ENCODE measurements around the gene TBX10. TPM values are rescaled to one million over a fixed set of nuclear protein-coding genes. Genes with fewer than 3 reads are reported as not detected.
"Not testable (repeated sequence)": the region's sequence is repeated elsewhere in the genome, so short reads cannot be mapped to it uniquely, and the experiment has no call there.

The TBX10 gene
- total and polyA plus RNA-seq, 9 donors = not detected

GRCh38 chr11:67622905-67623304 lies 16.7 kb downstream of the TBX10 start:
- 64 to 73% (median 71%) methylated on average over 6 to 7 of the region's 7 CpGs for WGBS, 3 donors
- H3K4me3 ChIP-seq; H3K9me3 ChIP-seq; H3K36me3 ChIP-seq; H3K4me1 ChIP-seq (ENCODE audit: insufficient read depth); H3K27ac ChIP-seq; DNase-seq; H3K27me3 ChIP-seq; intact Hi-C loops (cut with DNase I): not testable (repeated sequence)

GRCh38 chr11:67621928-67622327 lies 17.6 kb downstream of the TBX10 start:
- H3K36me3 ChIP-seq; H3K27me3 ChIP-seq; H3K9me3 ChIP-seq; H3K4me1 ChIP-seq (ENCODE audit: insufficient read depth); H3K4me3 ChIP-seq; DNase-seq; intact Hi-C loops (cut with DNase I); H3K27ac ChIP-seq: not testable (repeated sequence)
- 45 to 60% (median 50%) methylated on average over 3 of the region's 3 CpGs for WGBS, 3 donors

GRCh38 chr11:67620621-67621020 lies 18.9 kb downstream of the TBX10 start:
- H3K9me3 ChIP-seq; intact Hi-C loops (cut with DNase I); H3K4me1 ChIP-seq (ENCODE audit: insufficient read depth); H3K27ac ChIP-seq; H3K27me3 ChIP-seq; H3K36me3 ChIP-seq; DNase-seq; H3K4me3 ChIP-seq: not testable (repeated sequence)
- WGBS, 3 donors = 78 to 90% (median 83%) methylated on average over 13 of the region's 13 CpGs

- H3K27me3 ChIP-seq; intact Hi-C loops (cut with DNase I); DNase-seq: not testable (repeated sequence)
Observed at GRCh38 chr11:67619683-67620618, 19.6 kb downstream of the TBX10 start.

GRCh38 chr11:67618901-67619659 lies 20.5 kb downstream of the TBX10 start:
- H3K36me3 ChIP-seq; intact Hi-C loops (cut with DNase I): not testable (repeated sequence)
- 89 to 93% (median 92%) methylated on average over 33 to 40 of the region's 40 CpGs for whole genome bisulfite sequencing, 3 donors

More at GRCh38 chr11:67619683-67620618, 19.6 kb downstream of the TBX10 start:
- not testable (repeated sequence) for H3K27ac ChIP-seq; H3K36me3 ChIP-seq; H3K9me3 ChIP-seq; H3K4me1 ChIP-seq (ENCODE audit: insufficient read depth); H3K4me3 ChIP-seq
- 88 to 95% (median 94%) methylated on average over 33 of the region's 33 CpGs for WGBS, 3 donors

GRCh38 chr11:67617243-67617953 lies 22.2 kb downstream of the TBX10 start:
- no peak for DNase-seq
- no peaks in the 10 kb centered on the region for H3K9me3 ChIP-seq
- H3K27ac ChIP-seq = no peak overlapping the region
- no peaks in the 10 kb centered on the region for H3K27me3 ChIP-seq
- no peaks in the 10 kb centered on the region for H3K4me1 ChIP-seq (ENCODE audit: insufficient read depth)
- no peak overlapping the region for H3K4me3 ChIP-seq
- 59 to 68% (median 62%) methylated on average over 7 of the region's 7 CpGs for WGBS, 3 donors
- no peaks in the 10 kb centered on the region for H3K36me3 ChIP-seq
- TF ChIP-seq EP300 (IDR thresholded peaks at IDR 0.05) = no peak
- TF ChIP-seq POLR2A (IDR thresholded peaks at IDR 0.05) = no peak
- TF ChIP-seq CTCF (IDR thresholded peaks at IDR 0.05) = no peak
- intact Hi-C loops (cut with DNase I) = no loop called here

More at GRCh38 chr11:67618901-67619659, 20.5 kb downstream of the TBX10 start:
- peak in 1 of 5 donors; percentile 16 for DNase-seq
- H3K4me3 ChIP-seq; H3K27ac ChIP-seq; H3K27me3 ChIP-seq; H3K4me1 ChIP-seq (ENCODE audit: insufficient read depth); H3K9me3 ChIP-seq: not testable (repeated sequence)
